ENCODE measurements around the gene ACSS2.

The ACSS2 gene

GRCh38 chr20:34951252-34951651 lies 74.8 kb downstream of the ACSS2 start:
- no peak for TF ChIP-seq CTCF (IDR thresholded peaks at IDR 0.05)
- H3K36me3 ChIP-seq, result peaks cover 0 to 8% (median 4%) of the 10 kb centered on the region in 3 donors
- no peak overlapping the region for H3K4me3 ChIP-seq
- intact Hi-C loops (cut with DNase I; ENCODE audit: low total_unique reads), result no loop called here
- no peaks in the 10 kb centered on the region for H3K27me3 ChIP-seq
- peaks cover 0 to 14% (median 7%) of the 10 kb centered on the region in 4 donors for H3K4me1 ChIP-seq
- no peak overlapping the region for H3K27ac ChIP-seq
- DNase-seq, result no peak
- no peaks in the 10 kb centered on the region for H3K9me3 ChIP-seq

GRCh38 chr20:34951652-34952051 lies 75.2 kb downstream of the ACSS2 start:
- DNase-seq, result no peak
- TF ChIP-seq CTCF (IDR thresholded peaks at IDR 0.05), result no peak
- Histone ChIP-seq H3K9me3 (no peaks in the 10 kb centered on the region), H3K4me3 (no peak overlapping the region), H3K36me3 (peaks cover 0 to 8% (median 4%) of the 10 kb centered on the region in 3 donors), H3K4me1 (peaks cover 0 to 18% (median 9%) of the 10 kb centered on the region in 4 donors), H3K27me3 (no peaks in the 10 kb centered on the region), H3K27ac (no peak overlapping the region)
- intact Hi-C loops (cut with DNase I; ENCODE audit: low total_unique reads), result no loop called here

GRCh38 chr20:34952671-34953070 lies 76.3 kb downstream of the ACSS2 start:
- no peaks in the 10 kb centered on the region for H3K9me3 ChIP-seq
- peaks cover 0 to 18% (median 9%) of the 10 kb centered on the region in 4 donors for H3K4me1 ChIP-seq
- DNase-seq, result no peak
- intact Hi-C loops (cut with DNase I; ENCODE audit: low total_unique reads), result no loop called here
- no peaks in the 10 kb centered on the region for H3K27me3 ChIP-seq
- TF ChIP-seq CTCF (IDR thresholded peaks at IDR 0.05), result no peak
- peaks cover 0 to 8% (median 4%) of the 10 kb centered on the region in 3 donors for H3K36me3 ChIP-seq
- no peak overlapping the region for H3K27ac ChIP-seq
- H3K4me3 ChIP-seq, result no peak overlapping the region

- no peak overlapping the region for H3K4me3 ChIP-seq
- no peaks in the 10 kb centered on the region for H3K9me3 ChIP-seq
- H3K27ac ChIP-seq, result no peak overlapping the region
- H3K27me3 ChIP-seq, result no peaks in the 10 kb centered on the region
- intact Hi-C loops (cut with DNase I; ENCODE audit: low total_unique reads), result no loop called here
- H3K36me3 ChIP-seq, result peaks cover 0 to 8% (median 4%) of the 10 kb centered on the region in 3 donors
- no peak for TF ChIP-seq CTCF (IDR thresholded peaks at IDR 0.05)
- no peak for DNase-seq
- peaks cover 0 to 18% (median 9%) of the 10 kb centered on the region in 4 donors for H3K4me1 ChIP-seq
Observed at GRCh38 chr20:34953960-34954359, 77.5 kb downstream of the ACSS2 start.

GRCh38 chr20:34954904-34955230 lies 78.5 kb downstream of the ACSS2 start:
- intact Hi-C loops (cut with DNase I; ENCODE audit: low total_unique reads), result no loop called here
- no peak for TF ChIP-seq CTCF (IDR thresholded peaks at IDR 0.05)
- H3K36me3 ChIP-seq, result peaks cover 0 to 8% (median 4%) of the 10 kb centered on the region in 3 donors
- peak overlapping the region; percentile 63 to 64 for H3K4me3 ChIP-seq
- no peaks in the 10 kb centered on the region for H3K9me3 ChIP-seq
- H3K4me1 ChIP-seq, result peaks cover 0 to 18% (median 9%) of the 10 kb centered on the region in 4 donors
- H3K27me3 ChIP-seq, result no peaks in the 10 kb centered on the region
- DNase-seq, result no peak
- peak overlapping the region; percentile 83 to 90 for H3K27ac ChIP-seq

All from tibial artery (tissue), 4 donors.